A673 (cell line): Measurements from ENCODE around the gene HAT1. TPM values are rescaled to one million over a fixed set of nuclear protein-coding genes. Genes with fewer than 3 reads are reported as not detected.

Experiments
- BruUV-seq: library from RNA; stranded (reverse); fragments of 400-500 nt; replicated peaks from 2 replicates; lab custom pipeline; 2021; lab: Mats Ljungman, UMichigan
- CTCF ChIA-PET: fragments of 300-600 bp; sonication (Branson Sonifier 250); formaldehyde crosslinking; loops from one replicate; lab custom pipeline; 2022; ENCODE audit warnings: antibody characterized with exemption; lab: Charles Lee
- POLR2A ChIA-PET: fragments of 300-600 bp; sonication (Branson Sonifier 250); formaldehyde crosslinking; loops from one replicate; lab custom pipeline; 2022; ENCODE audit warnings: antibody characterized with exemption; ENCODE audit not compliant: low non-redundant PET; lab: Charles Lee
- DNase-seq: peaks from one replicate; pipeline ENCODE4 v3.0.0-alpha.2; 2015; ENCODE audit warnings: low spot score
- H3K27ac ChIP-seq: fragments of 200-600 bp; sonication (generic); 2 replicates; pipeline ENCODE4 v1.5.1; 2016; ENCODE audit warnings: mixed run types, low read depth, mild to moderate bottlenecking, mixed read lengths, antibody characterized with exemption, low read length; ENCODE audit not compliant: poor library complexity, severe bottlenecking
- H3K27me3 ChIP-seq: fragments of 200-600 bp; sonication (generic); replicated peaks from 2 replicates; pipeline ENCODE4 v1.6.1; 2017; ENCODE audit warnings: mixed run types, low read depth, mild to moderate bottlenecking, mixed read lengths, antibody characterized with exemption, low read length; ENCODE audit not compliant: insufficient read depth, poor library complexity
- H3K36me3 ChIP-seq: fragments of 200-600 bp; sonication (generic); 2 replicates; pipeline ENCODE4 v1.6.1; 2016; ENCODE audit warnings: mixed run types, mild to moderate bottlenecking, mixed read lengths, antibody characterized with exemption, low read length; ENCODE audit not compliant: insufficient read depth, poor library complexity, severe bottlenecking
- H3K4me1 ChIP-seq: fragments of 200-600 bp; sonication (generic); 2 replicates; pipeline ENCODE4 v1.6.1; 2017; ENCODE audit warnings: mixed run types, mild to moderate bottlenecking, mixed read lengths, antibody characterized with exemption, low read length; ENCODE audit not compliant: insufficient read depth, poor library complexity, severe bottlenecking
- H3K4me3 ChIP-seq: fragments of 200-600 bp; sonication (generic); 2 replicates; pipeline ENCODE4 v1.5.1; 2016; ENCODE audit warnings: low read depth, mixed run types, mild to moderate bottlenecking, mixed read lengths, low read length; ENCODE audit not compliant: poor library complexity, severe bottlenecking
- H3K9me3 ChIP-seq: fragments of 200-600 bp; sonication (generic); 2 replicates; pipeline ENCODE4 v1.6.1; 2016; ENCODE audit warnings: mixed run types, low read depth, mild to moderate bottlenecking, mixed read lengths, antibody characterized with exemption, low read length; ENCODE audit not compliant: poor library complexity, severe bottlenecking
- CTCF ChIP-seq: fragments of 300-800, 200-600 bp; sonication (generic); conservative IDR thresholded peaks from 2 replicates; pipeline ENCODE4 v1.5.1; 2017; ENCODE audit warnings: low read depth, mild to moderate bottlenecking, antibody characterized with exemption, low read length, moderate library complexity, mixed read lengths
- EZH2 ChIP-seq: fragments of 200-600 bp; sonication (generic); IDR thresholded peaks from 2 replicates; pipeline ENCODE4 v1.6.1; 2017; ENCODE audit warnings: borderline replicate concordance, low read depth, mild to moderate bottlenecking, mixed read lengths, antibody characterized with exemption, low read length; ENCODE audit not compliant: poor library complexity, severe bottlenecking
- intact Hi-C: fragments of 100-400 bp; cut with micrococcal nuclease; formaldehyde crosslinking; loops from one replicate; pipeline ENCODE4 v1.10.0; 2022; ENCODE audit not compliant: unreplicated experiment
- total RNA-seq: library from RNA; stranded (reverse); gene quantifications from 2 replicates; pipeline ENCODE4 v1.2.3, GENCODE V29; 2021

Gene HAT1
- total RNA-seq, 1 experiment from 2014 or later, result 115 TPM

- H3K9me3 ChIP-seq, result no peaks in the 10 kb centered on the region
- no peak for TF ChIP-seq CTCF
- TF ChIP-seq EZH2, result no peak
- H3K4me1 ChIP-seq, result no peaks in the 10 kb centered on the region
- no TSS peak for BruUV-seq
- POLR2A ChIA-PET, result interaction anchor here (0.6 kb wide), 1 partner anchor 154 kb away, joined by 3 read pairs; no protein-coding TSS in a partner anchor
- CTCF ChIA-PET, result no interaction called here
- intact Hi-C loops, result no loop called here
- H3K36me3 ChIP-seq, result no peaks in the 10 kb centered on the region
- no peak overlapping the region for H3K27ac ChIP-seq
- H3K4me3 ChIP-seq, result no peak overlapping the region
- no peaks in the 10 kb centered on the region for H3K27me3 ChIP-seq
- no peak for DNase-seq
Measured at GRCh38 chr2:171908235-171908634, 14.0 kb upstream of the HAT1 start.

GRCh38 chr2:171909266-171909665, 13.0 kb upstream of the HAT1 start:
- BruUV-seq, result no TSS peak
- CTCF ChIA-PET, result no interaction called here
- POLR2A ChIA-PET, result interaction anchor here (0.6 kb wide), 1 partner anchor 81 kb away, joined by 22 read pairs; no protein-coding TSS in a partner anchor
- H3K27me3 ChIP-seq, result no peaks in the 10 kb centered on the region
- H3K9me3 ChIP-seq, result no peaks in the 10 kb centered on the region
- TF ChIP-seq EZH2, result no peak
- TF ChIP-seq CTCF, result no peak
- no peak overlapping the region for H3K27ac ChIP-seq
- H3K4me1 ChIP-seq, result no peaks in the 10 kb centered on the region
- intact Hi-C loops, result no loop called here
- no peak overlapping the region for H3K4me3 ChIP-seq
- no peak for DNase-seq
- no peaks in the 10 kb centered on the region for H3K36me3 ChIP-seq

- Histone ChIP-seq H3K27me3 (no peaks in the 10 kb centered on the region), H3K9me3 (no peaks in the 10 kb centered on the region), H3K36me3 (no peaks in the 10 kb centered on the region), H3K4me3 (no peak overlapping the region), H3K27ac (no peak overlapping the region), H3K4me1 (no peaks in the 10 kb centered on the region)
- intact Hi-C loops, result no loop called here
- ChIA-PET POLR2A (no interaction called here), CTCF (no interaction called here)
- DNase-seq, result no peak
- no peak for TF ChIP-seq CTCF
- no peak for TF ChIP-seq EZH2
- no TSS peak for BruUV-seq
Measured at GRCh38 chr2:171910494-171910893, 11.8 kb upstream of the HAT1 start.
